Activated CD4-positive, alpha-beta T cell treated with anti-CD3 and anti-CD28 coated beads, Interleukin-2, amount 50 U/mL, for 4 hours (primary cell): ENCODE measurements around the gene RXFP2.

Source experiments
- DNase-seq, 2 experiments: peaks; one replicate each; pipeline ENCODE4 v3.0.0-alpha.2; 2020

RXFP2 gene

GRCh38 chr13:31835932-31836331, 96.6 kb downstream of the RXFP2 start:
- no peak for DNase-seq

GRCh38 chr13:31843044-31843443, 103.7 kb downstream of the RXFP2 start:
- DNase-seq = no peak

GRCh38 chr13:31846182-31846938, 107.0 kb downstream of the RXFP2 start:
- peak; percentile 33 to 43 for DNase-seq

- no peak for DNase-seq
These were observed 107.8 kb downstream of the RXFP2 start for GRCh38 chr13:31846961-31847752.

GRCh38 chr13:31848621-31849020, 109.3 kb downstream of the RXFP2 start:
- DNase-seq = no peak

GRCh38 chr13:31849206-31849605, 109.9 kb downstream of the RXFP2 start:
- DNase-seq = no peak

- no peak for DNase-seq
These were observed 110.8 kb downstream of the RXFP2 start for GRCh38 chr13:31850041-31850555.

- no peak for DNase-seq
These were observed 111.9 kb downstream of the RXFP2 start for GRCh38 chr13:31851216-31851615.
